ENCODE data around the gene B9D1.

B9D1 gene

GRCh38 chr17:19372439-19372838 lies 9.9 kb upstream of the B9D1 start:
- Histone ChIP-seq H3K36me3 (ENCODE audit: control insufficient read depth in 2 of 2, insufficient read depth in 2 of 2, low read length in 2 of 2) (no peaks in the 10 kb centered on the region), H3K4me3 (ENCODE audit: low read length in 2 of 2) (no peak overlapping the region), H3K4me1 (ENCODE audit: control insufficient read depth, insufficient read depth, low read length) (peaks cover 8% of the 10 kb centered on the region), H3K9ac (ENCODE audit: low read length in 2 of 2) (no peak overlapping the region), H3K9me3 (ENCODE audit: control insufficient read depth in 2 of 2, low read length in 2 of 2) (no peaks in the 10 kb centered on the region), H3K27me3 (ENCODE audit: control insufficient read depth in 1 of 2, insufficient read depth in 2 of 2, low read length in 2 of 2) (no peaks in the 10 kb centered on the region), H3K27ac (ENCODE audit: low read length) (no peak overlapping the region)

GRCh38 chr17:19372011-19372370 lies 9.5 kb upstream of the B9D1 start:
- no peaks in the 10 kb centered on the region for H3K9me3 ChIP-seq (ENCODE audit: control insufficient read depth in 2 of 2, low read length in 2 of 2)
- no peak overlapping the region for H3K27ac ChIP-seq (ENCODE audit: low read length)
- H3K4me3 ChIP-seq (ENCODE audit: low read length in 2 of 2): no peak overlapping the region
- peaks cover 5% of the 10 kb centered on the region for H3K4me1 ChIP-seq (ENCODE audit: control insufficient read depth, insufficient read depth, low read length)
- H3K9ac ChIP-seq (ENCODE audit: low read length in 2 of 2): no peak overlapping the region
- no peaks in the 10 kb centered on the region for H3K27me3 ChIP-seq (ENCODE audit: control insufficient read depth in 1 of 2, insufficient read depth in 2 of 2, low read length in 2 of 2)
- H3K36me3 ChIP-seq (ENCODE audit: control insufficient read depth in 2 of 2, insufficient read depth in 2 of 2, low read length in 2 of 2): no peaks in the 10 kb centered on the region

GRCh38 chr17:19371259-19372010 lies 8.9 kb upstream of the B9D1 start:
- peaks cover 2% of the 10 kb centered on the region for H3K4me1 ChIP-seq (ENCODE audit: control insufficient read depth, insufficient read depth, low read length)
- no peaks in the 10 kb centered on the region for H3K36me3 ChIP-seq (ENCODE audit: control insufficient read depth in 2 of 2, insufficient read depth in 2 of 2, low read length in 2 of 2)
- no peaks in the 10 kb centered on the region for H3K9me3 ChIP-seq (ENCODE audit: control insufficient read depth in 2 of 2, low read length in 2 of 2)
- no peak overlapping the region for H3K9ac ChIP-seq (ENCODE audit: low read length in 2 of 2)
- H3K27ac ChIP-seq (ENCODE audit: low read length): no peak overlapping the region
- no peaks in the 10 kb centered on the region for H3K27me3 ChIP-seq (ENCODE audit: control insufficient read depth in 1 of 2, insufficient read depth in 2 of 2, low read length in 2 of 2)
- H3K4me3 ChIP-seq (ENCODE audit: low read length in 2 of 2): no peak overlapping the region

GRCh38 chr17:19370493-19370960 lies 8.0 kb upstream of the B9D1 start:
- peaks cover 2% of the 10 kb centered on the region for H3K4me1 ChIP-seq (ENCODE audit: control insufficient read depth, insufficient read depth, low read length)
- H3K4me3 ChIP-seq (ENCODE audit: low read length in 2 of 2): no peak overlapping the region
- H3K27me3 ChIP-seq (ENCODE audit: control insufficient read depth in 1 of 2, insufficient read depth in 2 of 2, low read length in 2 of 2): no peaks in the 10 kb centered on the region
- no peaks in the 10 kb centered on the region for H3K9me3 ChIP-seq (ENCODE audit: control insufficient read depth in 2 of 2, low read length in 2 of 2)
- no peak overlapping the region for H3K9ac ChIP-seq (ENCODE audit: low read length in 2 of 2)
- H3K36me3 ChIP-seq (ENCODE audit: control insufficient read depth in 2 of 2, insufficient read depth in 2 of 2, low read length in 2 of 2): no peaks in the 10 kb centered on the region
- H3K27ac ChIP-seq (ENCODE audit: low read length): no peak overlapping the region

GRCh38 chr17:19369846-19370492 lies 7.4 kb upstream of the B9D1 start:
- no peaks in the 10 kb centered on the region for H3K36me3 ChIP-seq (ENCODE audit: control insufficient read depth in 2 of 2, insufficient read depth in 2 of 2, low read length in 2 of 2)
- H3K9me3 ChIP-seq (ENCODE audit: control insufficient read depth in 2 of 2, low read length in 2 of 2): no peaks in the 10 kb centered on the region
- no peak overlapping the region for H3K9ac ChIP-seq (ENCODE audit: low read length in 2 of 2)
- H3K4me1 ChIP-seq (ENCODE audit: control insufficient read depth, insufficient read depth, low read length): peaks cover 2% of the 10 kb centered on the region
- H3K27me3 ChIP-seq (ENCODE audit: control insufficient read depth in 1 of 2, insufficient read depth in 2 of 2, low read length in 2 of 2): no peaks in the 10 kb centered on the region
- H3K4me3 ChIP-seq (ENCODE audit: low read length in 2 of 2): no peak overlapping the region
- no peak overlapping the region for H3K27ac ChIP-seq (ENCODE audit: low read length)

- no peaks in the 10 kb centered on the region for H3K27me3 ChIP-seq (ENCODE audit: control insufficient read depth in 1 of 2, insufficient read depth in 2 of 2, low read length in 2 of 2)
- H3K4me1 ChIP-seq (ENCODE audit: control insufficient read depth, insufficient read depth, low read length): peaks cover 2% of the 10 kb centered on the region
- no peak overlapping the region for H3K4me3 ChIP-seq (ENCODE audit: low read length in 2 of 2)
- no peaks in the 10 kb centered on the region for H3K9me3 ChIP-seq (ENCODE audit: control insufficient read depth in 2 of 2, low read length in 2 of 2)
- H3K9ac ChIP-seq (ENCODE audit: low read length in 2 of 2): no peak overlapping the region
- H3K27ac ChIP-seq (ENCODE audit: low read length): no peak overlapping the region
- H3K36me3 ChIP-seq (ENCODE audit: control insufficient read depth in 2 of 2, insufficient read depth in 2 of 2, low read length in 2 of 2): no peaks in the 10 kb centered on the region
These were observed 6.7 kb upstream of the B9D1 start for GRCh38 chr17:19369107-19369778.

GRCh38 chr17:19368229-19368628 lies 5.7 kb upstream of the B9D1 start:
- no peaks in the 10 kb centered on the region for H3K9me3 ChIP-seq (ENCODE audit: control insufficient read depth in 2 of 2, low read length in 2 of 2)
- no peak overlapping the region for H3K9ac ChIP-seq (ENCODE audit: low read length in 2 of 2)
- H3K36me3 ChIP-seq (ENCODE audit: control insufficient read depth in 2 of 2, insufficient read depth in 2 of 2, low read length in 2 of 2): no peaks in the 10 kb centered on the region
- H3K27ac ChIP-seq (ENCODE audit: low read length): no peak overlapping the region
- H3K27me3 ChIP-seq (ENCODE audit: control insufficient read depth in 1 of 2, insufficient read depth in 2 of 2, low read length in 2 of 2): no peaks in the 10 kb centered on the region
- H3K4me3 ChIP-seq (ENCODE audit: low read length in 2 of 2): no peak overlapping the region
- peaks cover 4% of the 10 kb centered on the region for H3K4me1 ChIP-seq (ENCODE audit: control insufficient read depth, insufficient read depth, low read length)

GRCh38 chr17:19366637-19366972 lies 4.1 kb upstream of the B9D1 start:
- Histone ChIP-seq H3K4me3 (ENCODE audit: low read length in 2 of 2) (no peak overlapping the region), H3K27ac (ENCODE audit: low read length) (no peak overlapping the region), H3K9ac (ENCODE audit: low read length in 2 of 2) (no peak overlapping the region), H3K9me3 (ENCODE audit: control insufficient read depth in 2 of 2, low read length in 2 of 2) (no peaks in the 10 kb centered on the region), H3K4me1 (ENCODE audit: control insufficient read depth, insufficient read depth, low read length) (peaks cover 13% of the 10 kb centered on the region), H3K27me3 (ENCODE audit: control insufficient read depth in 1 of 2, insufficient read depth in 2 of 2, low read length in 2 of 2) (no peaks in the 10 kb centered on the region), H3K36me3 (ENCODE audit: control insufficient read depth in 2 of 2, insufficient read depth in 2 of 2, low read length in 2 of 2) (no peaks in the 10 kb centered on the region)

GRCh38 chr17:19365833-19366636 lies 3.5 kb upstream of the B9D1 start:
- no peak overlapping the region for H3K27ac ChIP-seq (ENCODE audit: low read length)
- peaks cover 14% of the 10 kb centered on the region for H3K4me1 ChIP-seq (ENCODE audit: control insufficient read depth, insufficient read depth, low read length)
- H3K4me3 ChIP-seq (ENCODE audit: low read length in 2 of 2): no peak overlapping the region
- no peaks in the 10 kb centered on the region for H3K27me3 ChIP-seq (ENCODE audit: control insufficient read depth in 1 of 2, insufficient read depth in 2 of 2, low read length in 2 of 2)
- H3K9ac ChIP-seq (ENCODE audit: low read length in 2 of 2): no peak overlapping the region
- no peaks in the 10 kb centered on the region for H3K36me3 ChIP-seq (ENCODE audit: control insufficient read depth in 2 of 2, insufficient read depth in 2 of 2, low read length in 2 of 2)
- H3K9me3 ChIP-seq (ENCODE audit: control insufficient read depth in 2 of 2, low read length in 2 of 2): no peaks in the 10 kb centered on the region

- H3K9ac ChIP-seq (ENCODE audit: low read length in 2 of 2): no peak overlapping the region
- peaks cover 11% of the 10 kb centered on the region for H3K4me1 ChIP-seq (ENCODE audit: control insufficient read depth, insufficient read depth, low read length)
- no peak overlapping the region for H3K4me3 ChIP-seq (ENCODE audit: low read length in 2 of 2)
- no peaks in the 10 kb centered on the region for H3K27me3 ChIP-seq (ENCODE audit: control insufficient read depth in 1 of 2, insufficient read depth in 2 of 2, low read length in 2 of 2)
- no peaks in the 10 kb centered on the region for H3K36me3 ChIP-seq (ENCODE audit: control insufficient read depth in 2 of 2, insufficient read depth in 2 of 2, low read length in 2 of 2)
- no peak overlapping the region for H3K27ac ChIP-seq (ENCODE audit: low read length)
- H3K9me3 ChIP-seq (ENCODE audit: control insufficient read depth in 2 of 2, low read length in 2 of 2): no peaks in the 10 kb centered on the region
These were observed 2.9 kb upstream of the B9D1 start for GRCh38 chr17:19365499-19365817.
